LNCaP clone FGC (cell line): ENCODE measurements around the gene STAB2.

ENCODE experiments used
- DNase-seq: peaks from one replicate; pipeline ENCODE4 v3.0.0-alpha.2; 2011; ENCODE audit warnings: low read depth
- H3K4me3 ChIP-seq: 2 replicates; pipeline ENCODE4 v1.5.1; 2011; ENCODE audit warnings: mild to moderate bottlenecking, low read depth, low read length, control low read depth
- TF ChIP-seq, protein P1 (sequence below): IDR thresholded peaks from 2 replicates; pipeline ENCODE4 v1.5.1; 2012; ENCODE audit warnings: mild to moderate bottlenecking; ENCODE audit not compliant: control insufficient read depth, insufficient read depth; ENCODE audit errors: extremely low read depth

Gene STAB2

DNA sequence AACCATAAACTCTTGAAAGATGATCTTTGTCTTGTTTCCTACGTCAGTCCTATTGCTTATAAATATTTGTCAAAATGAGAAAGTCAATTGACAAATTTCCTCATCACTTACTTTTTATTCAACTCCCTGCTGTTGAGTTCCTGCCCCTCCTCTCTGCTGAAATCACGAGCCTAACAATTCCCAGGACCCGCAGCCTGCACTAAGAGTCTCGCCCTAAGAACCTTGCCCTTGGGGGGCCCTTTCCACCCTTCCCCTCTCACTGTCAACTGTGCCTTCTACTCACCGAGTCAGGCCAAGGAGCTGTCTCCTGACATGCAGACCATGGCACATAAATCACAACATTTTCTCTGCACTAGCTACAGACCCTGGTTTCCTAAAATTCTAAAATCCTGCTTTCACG, 99.0 kb downstream of the STAB2 start:
- H3K4me3 ChIP-seq: no peak overlapping the region
- TF ChIP-seq, protein P1, sequence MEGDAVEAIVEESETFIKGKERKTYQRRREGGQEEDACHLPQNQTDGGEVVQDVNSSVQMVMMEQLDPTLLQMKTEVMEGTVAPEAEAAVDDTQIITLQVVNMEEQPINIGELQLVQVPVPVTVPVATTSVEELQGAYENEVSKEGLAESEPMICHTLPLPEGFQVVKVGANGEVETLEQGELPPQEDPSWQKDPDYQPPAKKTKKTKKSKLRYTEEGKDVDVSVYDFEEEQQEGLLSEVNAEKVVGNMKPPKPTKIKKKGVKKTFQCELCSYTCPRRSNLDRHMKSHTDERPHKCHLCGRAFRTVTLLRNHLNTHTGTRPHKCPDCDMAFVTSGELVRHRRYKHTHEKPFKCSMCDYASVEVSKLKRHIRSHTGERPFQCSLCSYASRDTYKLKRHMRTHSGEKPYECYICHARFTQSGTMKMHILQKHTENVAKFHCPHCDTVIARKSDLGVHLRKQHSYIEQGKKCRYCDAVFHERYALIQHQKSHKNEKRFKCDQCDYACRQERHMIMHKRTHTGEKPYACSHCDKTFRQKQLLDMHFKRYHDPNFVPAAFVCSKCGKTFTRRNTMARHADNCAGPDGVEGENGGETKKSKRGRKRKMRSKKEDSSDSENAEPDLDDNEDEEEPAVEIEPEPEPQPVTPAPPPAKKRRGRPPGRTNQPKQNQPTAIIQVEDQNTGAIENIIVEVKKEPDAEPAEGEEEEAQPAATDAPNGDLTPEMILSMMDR: no peak
- no peak for DNase-seq

DNA sequence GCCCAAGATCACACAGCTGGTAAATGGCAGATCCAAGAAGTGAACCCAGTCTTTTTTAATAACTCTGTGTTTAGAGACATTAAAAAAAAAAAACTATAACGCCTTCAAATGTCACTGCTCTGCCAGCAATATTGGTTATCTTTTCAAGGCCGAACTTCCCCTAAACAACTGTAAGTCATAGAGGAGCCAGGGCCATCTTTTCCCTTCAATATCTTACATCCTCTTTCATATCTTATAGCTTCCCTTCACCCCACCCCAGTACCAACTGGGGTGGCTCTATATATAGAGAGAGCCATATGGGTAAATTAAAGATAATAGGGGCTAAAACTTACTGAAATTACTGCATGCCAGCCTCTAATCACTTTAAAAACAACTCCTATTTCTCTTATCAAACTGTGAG, 100.2 kb downstream of the STAB2 start:
- TF ChIP-seq, protein P1: no peak
- DNase-seq: no peak
- no peak overlapping the region for H3K4me3 ChIP-seq

DNA sequence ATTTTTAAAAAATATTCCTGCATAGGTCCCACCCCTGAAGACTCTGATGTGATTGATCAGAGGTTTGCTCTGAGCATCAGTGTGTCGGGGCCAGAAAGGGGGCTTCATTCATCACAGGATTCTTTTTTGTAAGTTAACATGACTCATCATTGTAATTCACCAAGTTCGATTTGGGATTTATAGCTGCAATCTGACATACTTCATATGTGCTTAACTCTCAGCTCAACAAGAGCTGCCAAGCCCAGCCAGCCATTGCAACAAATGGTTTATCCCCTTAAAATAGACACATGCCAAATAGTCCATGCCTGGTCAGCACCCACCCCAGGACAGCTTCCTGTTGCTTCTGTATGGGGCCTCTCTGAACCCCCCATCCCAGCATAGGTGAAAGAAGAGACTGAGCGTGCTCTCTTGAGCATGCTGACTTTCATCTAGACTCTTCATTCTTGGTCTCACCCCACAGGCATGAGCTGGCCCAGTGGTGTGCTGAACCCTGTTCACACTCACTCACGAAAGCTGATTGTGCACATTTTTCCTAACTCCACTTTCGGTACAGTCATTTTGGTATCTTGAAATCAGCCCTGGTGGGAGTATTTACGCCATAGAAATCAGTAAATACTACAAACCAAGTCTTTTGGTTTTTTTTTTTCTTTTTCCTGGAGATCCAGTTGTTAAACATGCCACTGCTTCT, 101.4 kb downstream of the STAB2 start:
- H3K4me3 ChIP-seq: no peak overlapping the region
- TF ChIP-seq, protein P1: no peak
- DNase-seq: no peak

DNA sequence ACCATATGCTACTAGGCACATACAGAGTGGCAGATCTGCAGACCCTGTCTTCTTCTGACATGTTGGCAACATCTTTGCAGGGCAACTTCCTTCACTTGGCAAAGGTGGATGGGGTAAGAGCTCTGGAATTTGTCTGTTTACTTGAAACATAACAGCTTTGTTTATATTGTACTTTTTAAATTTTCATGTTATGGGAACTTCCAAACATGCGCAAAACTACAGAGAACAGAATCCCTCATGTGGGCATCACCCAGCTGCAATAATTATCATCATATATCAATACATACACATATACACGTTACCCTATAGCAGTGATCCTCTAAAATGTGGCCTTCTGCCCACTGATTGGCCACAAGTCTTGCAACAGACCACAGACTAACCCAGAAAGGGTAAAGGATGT, 103.4 kb downstream of the STAB2 start:
- H3K4me3 ChIP-seq: no peak overlapping the region
- no peak for DNase-seq
- TF ChIP-seq, protein P1: no peak

DNA sequence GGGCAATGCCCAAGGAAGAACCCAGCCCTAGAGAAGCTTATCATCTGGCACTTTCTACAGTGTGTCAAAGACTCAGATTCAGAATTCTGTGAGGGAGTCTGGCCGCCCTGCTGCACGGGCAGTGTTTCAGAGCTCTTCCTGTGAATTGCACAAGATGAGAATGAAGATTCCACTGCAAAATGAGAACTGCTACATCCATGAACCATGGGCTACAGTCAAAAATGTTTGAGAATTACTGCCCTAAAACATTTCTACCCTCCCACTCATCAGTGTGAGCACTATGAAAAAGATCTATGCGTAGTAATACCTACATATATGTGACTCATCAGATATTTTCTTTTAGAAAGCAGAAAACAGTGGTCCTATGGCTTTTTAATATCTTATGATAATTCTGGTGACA, 104.0 kb downstream of the STAB2 start:
- TF ChIP-seq, protein P1: no peak
- no peak for DNase-seq
- H3K4me3 ChIP-seq: no peak overlapping the region

DNA sequence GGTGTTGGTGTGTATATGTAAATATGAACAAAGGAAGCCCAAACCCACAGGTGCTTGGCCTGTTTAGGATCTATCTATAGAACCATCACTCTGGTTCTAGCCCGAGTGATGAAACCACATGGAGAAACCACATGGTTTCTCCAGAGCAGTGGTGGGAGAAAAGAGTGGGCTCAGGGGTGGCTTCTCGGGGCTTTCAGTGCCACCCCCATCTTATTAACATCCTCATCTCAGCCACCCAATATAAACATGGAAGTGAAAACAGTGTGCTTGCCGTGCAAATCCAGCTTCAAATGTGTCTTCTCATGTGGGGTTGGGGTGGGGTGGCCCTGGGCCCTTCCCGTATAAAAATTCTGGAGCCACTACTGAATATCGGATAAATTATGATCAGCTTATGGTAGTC, 109.0 kb downstream of the STAB2 start:
- TF ChIP-seq, protein P1: no peak

More for the DNA sequence above, 109.0 kb downstream of the STAB2 start:
- no peak overlapping the region for H3K4me3 ChIP-seq
- DNase-seq: no peak
